ENCODE results near the gene SCN1B.

The SCN1B gene

GRCh38 chr19:35019144-35019543 lies 11.1 kb upstream of the SCN1B start:
- no peak overlapping the region for H3K27ac Mint-ChIP-seq
- TF ChIP-seq, protein P1, sequence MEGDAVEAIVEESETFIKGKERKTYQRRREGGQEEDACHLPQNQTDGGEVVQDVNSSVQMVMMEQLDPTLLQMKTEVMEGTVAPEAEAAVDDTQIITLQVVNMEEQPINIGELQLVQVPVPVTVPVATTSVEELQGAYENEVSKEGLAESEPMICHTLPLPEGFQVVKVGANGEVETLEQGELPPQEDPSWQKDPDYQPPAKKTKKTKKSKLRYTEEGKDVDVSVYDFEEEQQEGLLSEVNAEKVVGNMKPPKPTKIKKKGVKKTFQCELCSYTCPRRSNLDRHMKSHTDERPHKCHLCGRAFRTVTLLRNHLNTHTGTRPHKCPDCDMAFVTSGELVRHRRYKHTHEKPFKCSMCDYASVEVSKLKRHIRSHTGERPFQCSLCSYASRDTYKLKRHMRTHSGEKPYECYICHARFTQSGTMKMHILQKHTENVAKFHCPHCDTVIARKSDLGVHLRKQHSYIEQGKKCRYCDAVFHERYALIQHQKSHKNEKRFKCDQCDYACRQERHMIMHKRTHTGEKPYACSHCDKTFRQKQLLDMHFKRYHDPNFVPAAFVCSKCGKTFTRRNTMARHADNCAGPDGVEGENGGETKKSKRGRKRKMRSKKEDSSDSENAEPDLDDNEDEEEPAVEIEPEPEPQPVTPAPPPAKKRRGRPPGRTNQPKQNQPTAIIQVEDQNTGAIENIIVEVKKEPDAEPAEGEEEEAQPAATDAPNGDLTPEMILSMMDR (IDR thresholded peaks at IDR 0.05; ENCODE audit: unreplicated experiment in 3 of 3): no peak
- H3K4me1 Mint-ChIP-seq: no peaks in the 10 kb centered on the region
- H3K27me3 Mint-ChIP-seq (ENCODE audit: low read depth): no peaks in the 10 kb centered on the region
- no peak overlapping the region for H3K4me3 Mint-ChIP-seq
- H3K36me3 Mint-ChIP-seq (ENCODE audit: low read depth): peaks cover 67% of the 10 kb centered on the region
- no peaks in the 10 kb centered on the region for H3K9me3 Mint-ChIP-seq

DNA sequence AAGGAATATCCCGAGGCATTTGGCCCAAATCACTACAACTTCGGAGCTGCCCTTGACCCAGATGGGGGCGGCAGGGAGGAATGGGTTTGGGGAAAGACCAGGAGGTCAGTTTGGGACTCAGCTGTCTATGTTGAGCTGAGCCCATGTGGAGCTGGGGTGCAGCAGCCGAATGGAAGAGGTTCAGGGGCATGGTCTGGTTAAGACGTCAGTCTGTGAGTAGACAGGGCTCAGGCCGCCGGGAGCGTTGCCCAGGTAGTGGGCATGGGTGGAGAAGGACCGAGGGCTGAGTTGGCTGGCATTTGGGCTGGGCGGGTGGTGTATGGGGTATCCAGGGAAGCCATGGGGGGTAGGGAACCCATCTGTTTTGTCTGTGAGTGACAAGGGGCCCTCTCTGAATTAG lies 9.3 kb upstream of the SCN1B start:
- Mint-ChIP-seq H3K4me1 (no peaks in the 10 kb centered on the region), H3K27me3 (ENCODE audit: low read depth) (no peaks in the 10 kb centered on the region)

GRCh38 chr19:35021596-35021995 lies 8.7 kb upstream of the SCN1B start:
- Mint-ChIP-seq H3K4me1 (no peaks in the 10 kb centered on the region), H3K4me3 (no peak overlapping the region), H3K27ac (no peak overlapping the region), H3K36me3 (ENCODE audit: low read depth) (peaks cover 62% of the 10 kb centered on the region), H3K27me3 (ENCODE audit: low read depth) (no peaks in the 10 kb centered on the region), H3K9me3 (no peaks in the 10 kb centered on the region)
- TF ChIP-seq, protein P1 (IDR thresholded peaks at IDR 0.05; ENCODE audit: unreplicated experiment in 3 of 3): no peak

More for the DNA sequence above, 9.3 kb upstream of the SCN1B start:
- H3K9me3 Mint-ChIP-seq: no peaks in the 10 kb centered on the region
- no peak overlapping the region for H3K4me3 Mint-ChIP-seq
- peaks cover 62% of the 10 kb centered on the region for H3K36me3 Mint-ChIP-seq (ENCODE audit: low read depth)
- TF ChIP-seq, protein P1 (IDR thresholded peaks at IDR 0.05; ENCODE audit: unreplicated experiment in 3 of 3): no peak
- H3K27ac Mint-ChIP-seq: no peak overlapping the region

DNA sequence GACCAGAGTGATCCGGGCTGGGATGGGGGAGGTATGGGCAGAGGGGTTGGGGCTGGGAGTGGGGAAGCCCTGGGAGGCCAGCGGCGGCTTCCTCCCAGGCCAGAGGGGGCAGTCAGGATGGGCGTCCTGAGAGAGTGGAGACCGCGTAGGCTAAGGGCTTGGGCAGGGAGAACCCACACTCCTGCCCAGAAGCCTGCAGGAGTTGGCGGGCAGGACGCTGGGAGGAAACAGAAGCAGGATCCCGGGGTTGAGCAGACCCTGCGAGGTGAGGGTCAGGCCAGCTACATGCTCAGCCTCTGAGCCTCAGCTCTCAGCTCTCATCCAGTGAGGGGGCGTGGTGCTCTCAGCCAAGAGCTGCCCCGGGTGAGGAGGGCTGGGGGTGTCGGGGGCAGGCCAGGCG lies 7.8 kb upstream of the SCN1B start:
- Mint-ChIP-seq H3K36me3 (ENCODE audit: low read depth) (peaks cover 64% of the 10 kb centered on the region), H3K4me1 (no peaks in the 10 kb centered on the region), H3K27ac (no peak overlapping the region), H3K4me3 (no peak overlapping the region), H3K27me3 (ENCODE audit: low read depth) (peaks cover 5% of the 10 kb centered on the region), H3K9me3 (no peaks in the 10 kb centered on the region)
- TF ChIP-seq, protein P1 (IDR thresholded peaks at IDR 0.05; ENCODE audit: unreplicated experiment in 3 of 3): no peak

GRCh38 chr19:35023428-35023827 lies 6.8 kb upstream of the SCN1B start:
- Mint-ChIP-seq H3K9me3 (no peaks in the 10 kb centered on the region), H3K27ac (no peak overlapping the region), H3K4me1 (no peaks in the 10 kb centered on the region), H3K27me3 (ENCODE audit: low read depth) (peaks cover 11% of the 10 kb centered on the region), H3K4me3 (no peak overlapping the region), H3K36me3 (ENCODE audit: low read depth) (peaks cover 64% of the 10 kb centered on the region)
- TF ChIP-seq, protein P1 (IDR thresholded peaks at IDR 0.05; ENCODE audit: unreplicated experiment in 3 of 3): no peak

- no peak overlapping the region for H3K27ac Mint-ChIP-seq
- H3K4me3 Mint-ChIP-seq: no peak overlapping the region
- TF ChIP-seq, protein P1 (IDR thresholded peaks at IDR 0.05; ENCODE audit: unreplicated experiment in 3 of 3): no peak
- H3K4me1 Mint-ChIP-seq: no peaks in the 10 kb centered on the region
- H3K9me3 Mint-ChIP-seq: no peaks in the 10 kb centered on the region
- peaks cover 15% of the 10 kb centered on the region for H3K27me3 Mint-ChIP-seq (ENCODE audit: low read depth)
- H3K36me3 Mint-ChIP-seq (ENCODE audit: low read depth): peaks cover 60% of the 10 kb centered on the region
Observed at GRCh38 chr19:35024095-35024494, 6.2 kb upstream of the SCN1B start.

Data from nephron (organoid).